Measurements from ENCODE around the gene ZBTB46. TPM values are rescaled to one million over a fixed set of nuclear protein-coding genes. Genes with fewer than 3 reads are reported as not detected.

ZBTB46 gene
- total RNA-seq, 1 experiment from 2014 or later = 9.5 TPM

DNA sequence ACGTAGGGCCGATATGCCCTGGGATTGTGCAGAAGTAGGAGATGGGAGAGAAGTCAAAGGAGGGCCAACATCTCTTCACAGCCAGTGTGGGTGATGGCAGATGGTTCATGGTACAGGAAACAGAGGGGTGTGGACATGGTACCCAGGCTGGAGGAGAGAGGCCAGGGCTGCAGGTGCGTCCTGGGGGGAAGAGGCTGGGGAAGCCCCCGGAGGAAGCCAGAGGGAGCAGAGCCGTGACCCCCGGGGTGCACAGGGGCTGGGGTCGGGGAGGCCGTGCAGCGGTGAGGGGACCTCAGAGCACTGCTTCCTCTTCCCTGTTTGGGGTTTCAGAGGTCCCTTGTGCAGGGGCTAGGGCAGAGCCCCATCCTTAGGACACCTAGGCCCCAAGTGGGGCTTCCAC is 11.2 kb upstream of the ZBTB46 start:
- H3K4me3 Mint-ChIP-seq (ENCODE audit: unreplicated experiment) = no peak overlapping the region
- Histone ChIP-seq H3K4me1 (peaks cover 18% of the 10 kb centered on the region), H3K4me3 (ENCODE audit: low read depth, low read length) (no peak overlapping the region), H3K9me3 (no peaks in the 10 kb centered on the region), H3K27me3 (replicated peaks; ENCODE audit: control insufficient read depth, insufficient read depth, low read length) (no peaks in the 10 kb centered on the region), H3K36me3 (ENCODE audit: control insufficient read depth, insufficient read depth, low read length) (no peaks in the 10 kb centered on the region)
- no TSS peak for BruUV-seq (replicated peaks)
- H3K27ac Mint-ChIP-seq (ENCODE audit: unreplicated experiment) = no peak overlapping the region
- peaks cover 3% of the 10 kb centered on the region for H3K27me3 Mint-ChIP-seq (ENCODE audit: insufficient read depth, unreplicated experiment)
- POLR2A ChIA-PET = interaction anchor here (1.6 kb wide), 1 partner anchor 23 kb away, joined by 7 read pairs; the partner anchor contains the start of gene TPD52L2
- no peaks in the 10 kb centered on the region for H3K36me3 Mint-ChIP-seq (ENCODE audit: insufficient read depth, unreplicated experiment)
- TF ChIP-seq, protein P1, sequence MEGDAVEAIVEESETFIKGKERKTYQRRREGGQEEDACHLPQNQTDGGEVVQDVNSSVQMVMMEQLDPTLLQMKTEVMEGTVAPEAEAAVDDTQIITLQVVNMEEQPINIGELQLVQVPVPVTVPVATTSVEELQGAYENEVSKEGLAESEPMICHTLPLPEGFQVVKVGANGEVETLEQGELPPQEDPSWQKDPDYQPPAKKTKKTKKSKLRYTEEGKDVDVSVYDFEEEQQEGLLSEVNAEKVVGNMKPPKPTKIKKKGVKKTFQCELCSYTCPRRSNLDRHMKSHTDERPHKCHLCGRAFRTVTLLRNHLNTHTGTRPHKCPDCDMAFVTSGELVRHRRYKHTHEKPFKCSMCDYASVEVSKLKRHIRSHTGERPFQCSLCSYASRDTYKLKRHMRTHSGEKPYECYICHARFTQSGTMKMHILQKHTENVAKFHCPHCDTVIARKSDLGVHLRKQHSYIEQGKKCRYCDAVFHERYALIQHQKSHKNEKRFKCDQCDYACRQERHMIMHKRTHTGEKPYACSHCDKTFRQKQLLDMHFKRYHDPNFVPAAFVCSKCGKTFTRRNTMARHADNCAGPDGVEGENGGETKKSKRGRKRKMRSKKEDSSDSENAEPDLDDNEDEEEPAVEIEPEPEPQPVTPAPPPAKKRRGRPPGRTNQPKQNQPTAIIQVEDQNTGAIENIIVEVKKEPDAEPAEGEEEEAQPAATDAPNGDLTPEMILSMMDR (IDR thresholded peaks at IDR 0.05; ENCODE audit: insufficient read depth in 1 of 2, low read depth in 1 of 2, low read length in 1 of 2, severe bottlenecking in 1 of 2, unreplicated experiment in 1 of 2) = no peak
- intact Hi-C loops (cut with micrococcal nuclease; ENCODE audit: unreplicated experiment) = no loop called here
- no peak for DNase-seq
- H3K9me3 Mint-ChIP-seq (ENCODE audit: unreplicated experiment) = no peaks in the 10 kb centered on the region
- H3K4me1 Mint-ChIP-seq (ENCODE audit: low read depth, unreplicated experiment) = peaks cover 6% of the 10 kb centered on the region
- CTCF ChIA-PET = no interaction called here

DNA sequence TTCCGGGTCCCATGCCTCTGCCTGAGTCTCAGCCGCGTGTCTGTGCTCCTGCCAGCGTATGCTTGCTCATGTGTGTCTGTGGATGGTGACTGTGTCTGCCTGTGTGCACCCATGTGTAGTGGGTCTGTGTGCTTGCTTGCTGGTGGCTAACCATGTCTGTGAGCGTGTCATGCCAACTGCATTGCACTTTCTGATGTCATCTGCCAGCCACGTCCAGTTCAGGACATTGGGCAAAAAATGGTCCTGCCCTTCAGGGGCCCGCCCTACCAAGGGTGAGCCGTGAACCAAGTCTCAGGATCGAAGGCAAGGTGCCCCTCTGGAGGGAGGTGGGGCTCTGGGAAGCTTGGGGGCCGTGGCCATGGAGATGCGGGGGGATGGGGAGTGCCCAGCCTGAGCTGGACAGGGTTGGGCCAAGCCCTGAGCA is 9.4 kb upstream of the ZBTB46 start:
- Histone ChIP-seq H3K4me1 (peaks cover 7% of the 10 kb centered on the region), H3K27me3 (replicated peaks; ENCODE audit: control insufficient read depth, insufficient read depth, low read length) (no peaks in the 10 kb centered on the region), H3K4me3 (ENCODE audit: low read depth, low read length) (no peak overlapping the region), H3K9me3 (no peaks in the 10 kb centered on the region), H3K36me3 (ENCODE audit: control insufficient read depth, insufficient read depth, low read length) (no peaks in the 10 kb centered on the region)
- TF ChIP-seq, protein P1 (IDR thresholded peaks at IDR 0.05; ENCODE audit: insufficient read depth in 1 of 2, low read depth in 1 of 2, low read length in 1 of 2, severe bottlenecking in 1 of 2, unreplicated experiment in 1 of 2) = no peak
- POLR2A ChIA-PET = no interaction called here
- intact Hi-C loops (cut with micrococcal nuclease; ENCODE audit: unreplicated experiment) = no loop called here
- Mint-ChIP-seq H3K9me3 (ENCODE audit: unreplicated experiment) (no peaks in the 10 kb centered on the region), H3K36me3 (ENCODE audit: insufficient read depth, unreplicated experiment) (peaks cover 4% of the 10 kb centered on the region), H3K27ac (ENCODE audit: unreplicated experiment) (no peak overlapping the region), H3K4me3 (ENCODE audit: unreplicated experiment) (no peak overlapping the region), H3K4me1 (ENCODE audit: low read depth, unreplicated experiment) (peaks cover 10% of the 10 kb centered on the region), H3K27me3 (ENCODE audit: insufficient read depth, unreplicated experiment) (peaks cover 3% of the 10 kb centered on the region)
- no peak for DNase-seq
- CTCF ChIA-PET = no interaction called here
- no TSS peak for BruUV-seq (replicated peaks)

DNA sequence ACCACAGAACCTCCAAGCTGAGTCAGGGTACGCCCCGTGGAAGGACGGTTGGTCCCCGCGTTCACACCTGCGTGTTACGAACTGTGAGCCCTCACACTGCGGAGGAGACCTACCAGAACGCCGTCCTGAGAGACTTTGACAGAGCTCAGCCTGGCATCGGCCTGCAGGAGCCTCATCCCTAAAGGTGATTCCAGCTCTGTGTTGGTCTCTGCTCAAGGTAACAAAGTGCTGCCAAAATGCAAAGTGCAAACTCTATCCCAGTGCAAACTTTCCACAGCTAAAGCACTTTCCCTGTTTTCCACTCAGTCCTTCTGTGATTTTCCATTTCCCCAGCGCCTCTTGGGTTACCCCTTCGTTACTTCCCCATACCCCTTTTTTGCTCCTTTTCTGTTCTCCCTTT is 8.6 kb upstream of the ZBTB46 start:
- POLR2A ChIA-PET = no interaction called here
- H3K36me3 ChIP-seq (ENCODE audit: control insufficient read depth, insufficient read depth, low read length) = no peaks in the 10 kb centered on the region
- Mint-ChIP-seq H3K27ac (ENCODE audit: unreplicated experiment) (no peak overlapping the region), H3K4me3 (ENCODE audit: unreplicated experiment) (no peak overlapping the region), H3K36me3 (ENCODE audit: insufficient read depth, unreplicated experiment) (peaks cover 5% of the 10 kb centered on the region), H3K27me3 (ENCODE audit: insufficient read depth, unreplicated experiment) (peaks cover 3% of the 10 kb centered on the region), H3K4me1 (ENCODE audit: low read depth, unreplicated experiment) (peaks cover 18% of the 10 kb centered on the region), H3K9me3 (ENCODE audit: unreplicated experiment) (no peaks in the 10 kb centered on the region)
- intact Hi-C loops (cut with micrococcal nuclease; ENCODE audit: unreplicated experiment) = no loop called here
- BruUV-seq (replicated peaks) = no TSS peak
- no peaks in the 10 kb centered on the region for H3K27me3 ChIP-seq (replicated peaks; ENCODE audit: control insufficient read depth, insufficient read depth, low read length)
- CTCF ChIA-PET = no interaction called here
- peaks cover 13% of the 10 kb centered on the region for H3K4me1 ChIP-seq
- TF ChIP-seq, protein P1 (IDR thresholded peaks at IDR 0.05; ENCODE audit: insufficient read depth in 1 of 2, low read depth in 1 of 2, low read length in 1 of 2, severe bottlenecking in 1 of 2, unreplicated experiment in 1 of 2) = no peak
- H3K4me3 ChIP-seq (ENCODE audit: low read depth, low read length) = no peak overlapping the region
- no peaks in the 10 kb centered on the region for H3K9me3 ChIP-seq
- no peak for DNase-seq

All from Caco-2 (cell line).